HL-60 (cell line): ENCODE measurements around the gene D2HGDH.

ENCODE experiments used
- DNase-seq, 2 experiments: peaks; one replicate each; pipeline ENCODE4 v3.0.0-alpha.2; 2010 to 2020; ENCODE audit warnings: low read depth in 1 of 2, low spot score in 1 of 2
- H3K27ac ChIP-seq: fragments of 250-450 bp; sonication (Bioruptor Pico); replicated peaks from 2 replicates; pipeline ENCODE4 v1.5.1; 2020; ENCODE audit warnings: mild to moderate bottlenecking, moderate library complexity
- H3K27me3 ChIP-seq: fragments of 250-450 bp; sonication (Bioruptor Pico); 2 replicates; pipeline ENCODE4 v1.5.1; 2021; ENCODE audit warnings: mild to moderate bottlenecking, moderate library complexity; ENCODE audit not compliant: insufficient read depth, poor library complexity, severe bottlenecking
- H3K4me3 ChIP-seq: replicated peaks from 2 replicates; pipeline ENCODE4 v1.5.1; 2011; ENCODE audit warnings: mild to moderate bottlenecking, control low read depth, low read length; ENCODE audit not compliant: insufficient read depth
- CTCF ChIP-seq: IDR thresholded peaks from one replicate; pipeline ENCODE4 v1.5.1; 2011; ENCODE audit warnings: low read length, control low read depth, inconsistent platforms; ENCODE audit not compliant: insufficient read depth
- GABPA ChIP-seq: IDR thresholded peaks from 2 replicates; pipeline ENCODE4 v1.6.1; 2012; ENCODE audit warnings: low read depth
- POLR2AphosphoS5 ChIP-seq: IDR thresholded peaks from 2 replicates; pipeline ENCODE4 v1.6.1; 2012; ENCODE audit warnings: low read depth
- SPI1 ChIP-seq: IDR thresholded peaks from 2 replicates; pipeline ENCODE4 v1.6.1; 2012; ENCODE audit warnings: low read depth, mild to moderate bottlenecking, borderline replicate concordance
- TF ChIP-seq, protein P1 (sequence below): IDR thresholded peaks from 2 replicates; pipeline ENCODE4 v1.6.1; 2012; ENCODE audit warnings: low read depth; ENCODE audit not compliant: insufficient replicate concordance

Gene D2HGDH

GRCh38 chr2:241814643-241815476 lies 80.4 kb downstream of the D2HGDH start:
- Histone ChIP-seq H3K27ac (no peak overlapping the region), H3K27me3 (peaks cover 8% of the 10 kb centered on the region), H3K4me3 (no peak overlapping the region)
- TF ChIP-seq, protein P1, sequence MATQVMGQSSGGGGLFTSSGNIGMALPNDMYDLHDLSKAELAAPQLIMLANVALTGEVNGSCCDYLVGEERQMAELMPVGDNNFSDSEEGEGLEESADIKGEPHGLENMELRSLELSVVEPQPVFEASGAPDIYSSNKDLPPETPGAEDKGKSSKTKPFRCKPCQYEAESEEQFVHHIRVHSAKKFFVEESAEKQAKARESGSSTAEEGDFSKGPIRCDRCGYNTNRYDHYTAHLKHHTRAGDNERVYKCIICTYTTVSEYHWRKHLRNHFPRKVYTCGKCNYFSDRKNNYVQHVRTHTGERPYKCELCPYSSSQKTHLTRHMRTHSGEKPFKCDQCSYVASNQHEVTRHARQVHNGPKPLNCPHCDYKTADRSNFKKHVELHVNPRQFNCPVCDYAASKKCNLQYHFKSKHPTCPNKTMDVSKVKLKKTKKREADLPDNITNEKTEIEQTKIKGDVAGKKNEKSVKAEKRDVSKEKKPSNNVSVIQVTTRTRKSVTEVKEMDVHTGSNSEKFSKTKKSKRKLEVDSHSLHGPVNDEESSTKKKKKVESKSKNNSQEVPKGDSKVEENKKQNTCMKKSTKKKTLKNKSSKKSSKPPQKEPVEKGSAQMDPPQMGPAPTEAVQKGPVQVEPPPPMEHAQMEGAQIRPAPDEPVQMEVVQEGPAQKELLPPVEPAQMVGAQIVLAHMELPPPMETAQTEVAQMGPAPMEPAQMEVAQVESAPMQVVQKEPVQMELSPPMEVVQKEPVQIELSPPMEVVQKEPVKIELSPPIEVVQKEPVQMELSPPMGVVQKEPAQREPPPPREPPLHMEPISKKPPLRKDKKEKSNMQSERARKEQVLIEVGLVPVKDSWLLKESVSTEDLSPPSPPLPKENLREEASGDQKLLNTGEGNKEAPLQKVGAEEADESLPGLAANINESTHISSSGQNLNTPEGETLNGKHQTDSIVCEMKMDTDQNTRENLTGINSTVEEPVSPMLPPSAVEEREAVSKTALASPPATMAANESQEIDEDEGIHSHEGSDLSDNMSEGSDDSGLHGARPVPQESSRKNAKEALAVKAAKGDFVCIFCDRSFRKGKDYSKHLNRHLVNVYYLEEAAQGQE, result no peak
- TF ChIP-seq SPI1 (no peak), GABPA (no peak), POLR2AphosphoS5 (no peak), CTCF (no peak)
- no peak for DNase-seq

- peaks cover 8% of the 10 kb centered on the region for H3K27me3 ChIP-seq
- no peak for DNase-seq
- no peak overlapping the region for H3K4me3 ChIP-seq
- H3K27ac ChIP-seq, result no peak overlapping the region
- TF ChIP-seq POLR2AphosphoS5, result no peak
- TF ChIP-seq SPI1, result no peak
- TF ChIP-seq GABPA, result no peak
- no peak for TF ChIP-seq CTCF
- TF ChIP-seq, protein P1, result no peak
These were observed 81.3 kb downstream of the D2HGDH start for GRCh38 chr2:241815477-241816430.

GRCh38 chr2:241816431-241817121 lies 82.1 kb downstream of the D2HGDH start:
- H3K4me3 ChIP-seq, result no peak overlapping the region
- H3K27me3 ChIP-seq, result peaks cover 8% of the 10 kb centered on the region
- TF ChIP-seq SPI1 (no peak), GABPA (no peak), CTCF (no peak), POLR2AphosphoS5 (no peak)
- TF ChIP-seq, protein P1, result no peak
- H3K27ac ChIP-seq, result no peak overlapping the region
- no peak for DNase-seq
